NCI-H2029 (cell line): Measurements from ENCODE around the gene SPARCL1.
"Not testable (repeated sequence)": the region's sequence is repeated elsewhere in the genome, so short reads cannot be mapped to it uniquely, and the experiment has no call there.

Experiments used
- DNase-seq: peaks from one replicate; lab custom pipeline; 2025; lab: John Stamatoyannopoulos, UW

The SPARCL1 gene

GRCh38 chr4:87442889-87443288, 86.3 kb downstream of the SPARCL1 start:
- DNase-seq: no peak

- no peak for DNase-seq
Observed at GRCh38 chr4:87433342-87433741, 95.8 kb downstream of the SPARCL1 start.

GRCh38 chr4:87430038-87430437, 99.1 kb downstream of the SPARCL1 start:
- DNase-seq: no peak

GRCh38 chr4:87428979-87429378, 100.2 kb downstream of the SPARCL1 start:
- no peak for DNase-seq

GRCh38 chr4:87427518-87427868, 101.7 kb downstream of the SPARCL1 start:
- DNase-seq: no peak

GRCh38 chr4:87426865-87427517, 102.2 kb downstream of the SPARCL1 start:
- DNase-seq: no peak

- no peak for DNase-seq
Observed at GRCh38 chr4:87425711-87426110, 103.5 kb downstream of the SPARCL1 start.

GRCh38 chr4:87424099-87424543, 105.1 kb downstream of the SPARCL1 start:
- DNase-seq: not testable (repeated sequence)
